Pulmonary artery endothelial cell (primary cell): ENCODE measurements around the gene PASD1. TPM values are rescaled to one million over a fixed set of nuclear protein-coding genes. Genes with fewer than 3 reads are reported as not detected.
"Not testable (repeated sequence)": the region's sequence is repeated elsewhere in the genome, so short reads cannot be mapped to it uniquely, and the experiment has no call there.

Experiments used
- DNase-seq: peaks from one replicate; pipeline ENCODE4 v3.0.0-alpha.2; 2011; ENCODE audit warnings: low read depth, low spot score
- total RNA-seq: library from RNA; depleted of rRNA; stranded (reverse); fragments of >200 nt; gene quantifications from 2 replicates; pipeline ENCODE4 v1.2.3, GENCODE V29; 2014

The PASD1 gene
- total RNA-seq, 1 donor from 2014 or later: not detected

DNA sequence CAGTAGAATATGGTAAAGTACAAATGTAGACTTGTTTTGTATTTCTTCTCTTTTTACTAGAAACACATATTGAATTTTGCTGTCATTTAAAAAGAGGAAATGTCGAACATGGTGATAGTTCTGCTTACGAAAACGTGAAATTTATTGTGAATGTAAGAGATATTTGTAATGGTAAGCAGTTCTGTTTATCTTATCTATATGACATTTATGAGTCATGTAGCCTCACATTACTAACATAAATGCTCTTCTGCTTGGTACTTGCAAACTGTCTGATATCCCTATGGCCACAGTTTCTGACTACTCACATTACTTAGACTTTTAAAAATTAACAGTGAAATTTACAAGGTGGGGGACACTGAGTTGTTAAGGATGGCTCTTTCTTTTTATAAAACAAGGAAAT is 57.9 kb downstream of the PASD1 start:
- no peak for DNase-seq

GRCh38 chrX:151624677-151625076 is 61.2 kb downstream of the PASD1 start:
- DNase-seq: no peak

DNA sequence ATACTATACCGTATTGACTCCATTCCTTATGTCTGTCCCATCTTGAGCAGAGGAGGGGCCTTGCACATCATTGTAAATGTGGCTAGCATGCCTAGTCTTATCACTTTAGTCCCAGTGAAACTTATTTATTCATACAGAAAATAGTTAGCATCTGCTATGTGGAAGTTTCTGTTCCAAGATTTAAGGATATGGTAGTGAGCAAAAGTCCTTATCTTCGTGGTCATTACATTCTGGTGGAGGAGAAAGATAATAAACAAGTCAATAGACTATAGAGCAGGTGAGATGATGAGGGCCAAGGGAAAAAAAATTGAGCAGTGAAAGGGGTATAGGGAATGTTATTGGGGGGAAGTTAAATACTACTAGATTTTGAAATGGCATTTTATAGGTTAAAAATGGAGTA is 68.3 kb downstream of the PASD1 start:
- DNase-seq: no peak

DNA sequence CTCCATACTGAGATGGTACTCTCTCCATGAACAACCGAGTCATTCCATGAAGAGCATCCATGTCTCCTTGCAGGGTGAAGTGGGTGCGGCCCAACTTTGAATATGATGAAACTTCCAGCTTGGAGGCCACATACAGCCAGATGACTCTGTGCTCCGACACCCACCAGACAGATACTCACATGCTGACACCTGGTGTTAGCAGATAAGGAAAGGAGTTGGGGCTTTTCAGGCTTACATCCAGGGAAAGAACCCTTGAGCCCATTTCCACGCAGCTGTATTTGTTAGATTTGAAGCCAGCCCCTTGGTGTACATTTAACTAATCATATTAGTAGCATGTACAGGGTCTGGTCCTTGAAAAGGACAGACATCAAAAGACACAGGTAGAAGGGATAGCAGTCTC is 69.7 kb downstream of the PASD1 start:
- no peak for DNase-seq

GRCh38 chrX:151634937-151635336 is 71.5 kb downstream of the PASD1 start:
- no peak for DNase-seq

- no peak for DNase-seq
These were observed 78.1 kb downstream of the PASD1 start for GRCh38 chrX:151641564-151641963.

DNA sequence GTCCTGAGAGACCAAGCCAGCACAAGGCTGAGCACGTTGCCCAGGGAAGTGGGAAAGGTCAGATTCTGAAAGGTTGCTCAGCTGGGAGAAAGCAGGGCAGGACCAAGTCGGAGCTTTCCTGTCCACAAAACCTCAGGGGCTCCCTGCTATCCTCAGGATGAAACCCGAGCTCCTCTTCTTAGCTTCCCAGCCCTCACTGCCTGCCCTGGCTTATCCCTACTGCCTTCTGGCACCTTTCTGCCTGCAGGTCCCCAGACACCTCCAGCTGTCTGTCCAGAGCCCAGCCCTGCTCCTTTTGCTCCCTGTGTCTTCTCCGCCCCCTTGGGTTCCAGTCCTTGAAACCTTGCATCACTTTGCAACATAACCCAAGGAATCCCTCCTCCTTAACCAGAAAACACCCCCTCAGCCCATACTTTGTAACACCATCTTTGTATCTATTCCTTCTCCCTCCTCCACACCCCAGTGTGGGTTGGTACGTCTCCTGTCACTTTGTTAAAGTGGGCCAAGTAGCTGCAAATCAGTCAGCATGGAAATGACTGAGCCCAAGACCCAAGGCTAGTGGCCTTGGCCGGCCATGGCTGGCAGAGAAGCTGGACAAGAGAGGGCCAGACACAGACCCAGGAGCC is 111.8 kb downstream of the PASD1 start:
- DNase-seq: no peak

GRCh38 chrX:151676196-151676595 is 112.7 kb downstream of the PASD1 start:
- DNase-seq: no peak

- DNase-seq: no peak
These were observed 116.4 kb downstream of the PASD1 start for GRCh38 chrX:151679798-151680402.

DNA sequence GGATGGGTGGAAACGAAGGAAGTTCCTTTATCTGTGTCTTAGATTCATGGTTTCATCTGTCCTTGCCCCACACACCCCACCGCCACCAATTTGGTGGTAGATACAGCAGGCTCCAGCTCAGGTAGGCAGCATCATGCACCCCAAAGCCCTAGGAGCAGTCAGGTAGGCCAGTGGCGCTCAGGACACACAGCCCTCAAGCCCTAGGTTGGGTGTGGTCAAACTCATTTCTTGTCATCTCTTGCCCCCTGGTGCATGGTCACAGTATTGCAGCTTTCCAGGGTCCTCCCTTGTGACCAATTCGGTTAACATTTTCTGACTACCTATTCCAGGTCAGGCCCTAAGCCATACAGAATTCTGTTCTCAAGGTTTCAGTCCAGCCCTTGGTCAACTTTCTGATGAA is 117.3 kb downstream of the PASD1 start:
- no peak for DNase-seq

GRCh38 chrX:151687635-151688034 is 124.2 kb downstream of the PASD1 start:
- no peak for DNase-seq

GRCh38 chrX:151688695-151689094 is 125.2 kb downstream of the PASD1 start:
- no peak for DNase-seq

- DNase-seq: no peak
These were observed 129.3 kb downstream of the PASD1 start for GRCh38 chrX:151692825-151693224.

DNA sequence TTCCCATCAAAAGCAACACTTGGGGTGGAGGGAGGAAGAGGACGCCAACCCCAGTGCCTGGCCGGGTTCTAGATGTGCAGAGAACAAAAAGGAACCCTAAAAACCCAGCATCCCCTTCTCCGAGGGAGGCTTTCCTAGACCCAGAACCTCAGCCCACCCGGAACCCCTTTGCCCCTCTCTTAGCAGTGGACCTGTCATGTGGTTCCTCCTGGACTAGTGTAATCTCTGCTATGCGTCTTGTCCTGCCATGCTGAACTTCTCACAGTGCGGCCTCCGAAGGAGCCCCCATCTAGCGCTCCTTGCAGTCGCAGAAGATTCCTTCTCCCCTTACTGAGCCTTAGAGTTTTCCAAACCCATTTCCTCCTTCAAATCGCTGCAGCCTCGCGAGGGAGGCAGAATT is 130.6 kb downstream of the PASD1 start:
- DNase-seq: no peak

GRCh38 chrX:151694661-151695582 is 131.4 kb downstream of the PASD1 start, which contains the start of gene PRRG3:
Gene PRRG3 (plus strand): TSS chrX:151695458. CDS start chrX:151698815, 3,357 bp downstream.
- no peak for DNase-seq

DNA sequence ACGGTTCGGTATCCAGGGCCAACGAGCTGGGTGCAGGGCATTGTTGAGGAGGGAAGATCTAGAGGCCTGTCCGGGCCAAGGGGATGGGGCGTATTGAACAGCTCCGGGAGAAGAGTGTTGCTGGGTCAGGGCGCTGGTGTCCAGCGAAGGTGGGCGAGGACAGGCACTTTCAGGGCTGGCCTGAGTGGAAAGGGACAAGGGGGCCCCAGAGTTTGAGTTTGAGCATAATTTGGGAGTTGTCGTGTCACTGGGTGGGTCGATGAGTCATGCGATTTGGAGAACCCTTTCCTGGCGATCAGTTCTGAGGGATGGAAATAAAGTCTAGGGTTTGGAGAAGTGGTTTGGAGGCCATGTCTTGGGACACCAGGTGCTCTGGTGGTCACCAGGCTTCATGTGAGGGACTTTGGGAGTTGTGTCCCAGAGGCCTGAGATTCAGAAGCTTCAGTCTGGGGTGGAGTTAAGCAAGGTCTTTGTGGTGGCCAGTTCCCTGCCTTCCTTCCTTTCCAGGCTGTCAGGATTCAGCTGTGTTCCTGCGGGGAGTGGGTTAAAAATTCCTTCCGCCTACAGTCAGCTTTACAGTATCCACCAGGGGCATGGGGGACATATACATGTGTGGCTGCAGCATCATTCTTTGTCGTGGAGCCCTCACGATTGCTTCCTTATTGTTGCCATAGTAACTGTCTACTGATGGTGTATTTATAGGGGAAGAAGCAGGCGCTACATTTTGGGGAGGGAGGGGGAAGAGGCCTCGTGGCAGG is 132.3 kb downstream of the PASD1 start:
- DNase-seq: no peak

- DNase-seq: not testable (repeated sequence)
These were observed 133.6 kb downstream of the PASD1 start for GRCh38 chrX:151697082-151697481.

DNA sequence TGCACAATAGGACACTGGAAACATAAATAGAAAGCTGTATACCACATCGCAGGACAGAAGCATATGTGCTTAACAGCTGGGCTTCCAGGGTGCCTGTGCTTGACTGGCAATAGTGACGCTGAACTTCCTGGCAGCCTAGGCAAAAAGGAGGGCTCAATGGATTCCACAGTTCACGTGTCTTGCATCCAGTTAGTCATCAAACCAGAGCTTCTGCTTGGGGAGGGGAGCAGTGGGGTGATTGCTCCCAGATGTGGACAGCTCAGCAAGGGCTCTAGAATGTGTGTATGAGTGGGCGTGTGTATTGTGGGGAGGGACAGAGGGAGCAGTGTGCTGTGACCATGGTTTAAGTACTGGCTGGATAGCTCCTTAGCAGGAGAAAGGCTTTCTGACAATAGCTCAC is 134.0 kb downstream of the PASD1 start:
- DNase-seq: no peak

DNA sequence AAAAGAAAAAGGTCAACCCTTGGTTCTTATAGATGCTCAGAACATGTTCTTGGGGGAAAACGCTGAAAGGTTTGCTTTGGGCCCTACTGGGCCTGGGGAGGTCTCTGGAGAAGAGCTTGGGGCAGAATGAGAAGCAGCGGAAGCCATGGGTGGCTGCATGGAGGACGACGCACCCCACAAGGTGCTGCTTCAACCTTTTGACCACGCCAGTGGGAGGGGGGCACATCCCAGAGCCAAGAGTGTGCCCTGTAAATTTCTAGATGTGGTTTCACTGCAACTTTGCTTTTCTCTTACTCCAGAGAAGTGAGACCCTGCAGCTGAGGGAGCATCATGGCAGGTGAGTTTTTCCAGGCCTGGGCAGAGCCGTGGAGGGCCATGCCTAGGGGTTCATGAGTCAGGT is 135.0 kb downstream of the PASD1 start:
- DNase-seq: no peak

GRCh38 chrX:151699746-151700145 is 136.3 kb downstream of the PASD1 start:
- DNase-seq: no peak

GRCh38 chrX:151700581-151700980 is 137.1 kb downstream of the PASD1 start:
- DNase-seq: no peak

DNA sequence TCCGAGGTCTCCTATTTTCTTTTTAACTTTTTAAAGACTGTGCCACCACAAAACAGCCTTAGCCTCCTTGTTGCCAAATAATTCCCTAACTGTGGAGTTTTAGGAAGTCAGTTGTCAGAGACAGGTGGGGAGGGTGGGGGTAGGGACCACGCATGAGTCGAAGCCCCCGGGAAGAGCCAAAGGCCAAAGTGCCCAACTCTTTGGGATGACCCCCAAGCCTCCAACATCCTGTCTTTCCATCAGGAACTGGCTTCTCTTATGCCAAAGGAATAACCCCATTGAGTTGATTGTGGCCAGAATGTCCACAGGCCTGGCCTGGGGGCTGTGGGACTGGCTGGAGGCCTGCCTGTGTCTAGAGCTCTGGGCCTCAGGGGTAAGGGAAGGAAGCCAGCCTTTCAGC is 137.6 kb downstream of the PASD1 start:
- DNase-seq: no peak
